ENCODE data around the gene SPATS1. TPM values are rescaled to one million over a fixed set of nuclear protein-coding genes. Genes with fewer than 3 reads are reported as not detected.

Gene SPATS1
- total and polyA plus RNA-seq, 2 of the 13 experiments (the other 11 are each of a cell fraction or from before 2014, with no cell fraction given) = not detected

- TF ChIP-seq PREB (CRISPR knock-in tag; IDR thresholded peaks at IDR 0.05) = peak; percentile 80; the same call in 1 of the 2 replicates
- TF ChIP-seq KLF11 (CRISPR knock-in tag; IDR thresholded peaks at IDR 0.05) = peak; percentile 97
- TF ChIP-seq BATF2 (CRISPR knock-in tag; IDR thresholded peaks at IDR 0.05) = peak; percentile 86; the same call in 1 of the 2 replicates
- peak; percentile 94 for TF ChIP-seq ZNF407 (CRISPR knock-in tag; IDR thresholded peaks at IDR 0.05; ENCODE audit: not compliant biosample characterization)
- peak; percentile 75 for TF ChIP-seq NCOA2 (CRISPR knock-in tag; IDR thresholded peaks at IDR 0.05)
- peak; percentile 98 for TF ChIP-seq ZNF230 (CRISPR knock-in tag; IDR thresholded peaks at IDR 0.05)
- TF ChIP-seq ZNF543 (CRISPR knock-in tag; IDR thresholded peaks at IDR 0.05) = peak; percentile 98
- TF ChIP-seq YEATS4 (CRISPR knock-in tag; IDR thresholded peaks at IDR 0.05; ENCODE audit: borderline replicate concordance) = peak; percentile 99
- TF ChIP-seq ZFP62 (CRISPR knock-in tag; IDR thresholded peaks at IDR 0.05) = 0 out of 2 replicates have a peak, but pooled peaks have one; percentile 13
- no peak for TF ChIP-seq ATF7 (IDR thresholded peaks at IDR 0.05)
- peak; percentile 79; the same call in 1 of the 2 replicates for TF ChIP-seq ATF7 (CRISPR knock-in tag; IDR thresholded peaks at IDR 0.05)
- TF ChIP-seq HNRNPUL1 (IDR thresholded peaks at IDR 0.05; ENCODE audit: low read depth, low read length) = no peak
- TF ChIP-seq TFE3 (CRISPR knock-in tag; IDR thresholded peaks at IDR 0.05) = peak; percentile 89
- peak; percentile 96 for TF ChIP-seq BRF2 (CRISPR knock-in tag; IDR thresholded peaks at IDR 0.05)
Measured at GRCh38 chr6:44312901-44313788, 29.3 kb upstream of the SPATS1 start, which contains the start of gene AARS2 (continued).

Measured in HepG2 (cell line).